H1 (cell line): Measurements from ENCODE around the gene PCBP2. TPM values are rescaled to one million over a fixed set of nuclear protein-coding genes. Genes with fewer than 3 reads are reported as not detected.

Source experiments
- CTCF ChIA-PET: fragments of 300-600 bp; sonication (Branson Sonifier 250); formaldehyde crosslinking; loops from one replicate; lab custom pipeline; 2021; ENCODE audit not compliant: partially characterized antibody; lab: Charles Lee
- POLR2A ChIA-PET: fragments of 300-600 bp; sonication (Branson Sonifier 250); formaldehyde crosslinking; loops from one replicate; lab custom pipeline; 2021; ENCODE audit warnings: inconsistent platforms; ENCODE audit not compliant: partially characterized antibody; lab: Charles Lee
- DNase-seq, 2 experiments: peaks; one replicate each; pipeline versions ENCODE4 v3.0.0 to v3.0.0-alpha.2; 2010 to 2022; ENCODE audit warnings: low spot score in 2 of 2, low read depth in 1 of 2, mixed read lengths in 1 of 2
- FAIRE-seq: peaks from 2 replicates; lab custom pipeline; 2011; peaks lifted over from hg19 to GRCh38; lab: Jason Lieb, UNC
- H2AFZ ChIP-seq: 2 replicates; pipeline ENCODE4 v1.8.1; 2012; ENCODE audit warnings: low read length, inconsistent platforms
- H2AK5ac ChIP-seq: 2 replicates; pipeline ENCODE4 v1.6.1; 2013; ENCODE audit warnings: low read depth, low read length
- H2BK120ac ChIP-seq: replicated peaks from 2 replicates; pipeline ENCODE3; 2013; ENCODE audit warnings: low read depth, low read length, inconsistent platforms
- H2BK12ac ChIP-seq: 2 replicates; pipeline ENCODE4 v1.6.1; 2013; ENCODE audit warnings: low read depth, low read length
- H2BK15ac ChIP-seq: 2 replicates; pipeline ENCODE4 v1.6.1; 2013; ENCODE audit warnings: low read length
- H2BK20ac ChIP-seq: 2 replicates; pipeline ENCODE4 v1.6.1; 2013; ENCODE audit warnings: low read length
- H2BK5ac ChIP-seq: 2 replicates; pipeline ENCODE4 v1.6.1; 2013; ENCODE audit warnings: low read depth, low read length
- H3K14ac ChIP-seq: 2 replicates; pipeline ENCODE4 v1.6.1; 2013; ENCODE audit warnings: inconsistent platforms; ENCODE audit not compliant: insufficient read length
- H3K18ac ChIP-seq: 2 replicates; pipeline ENCODE4 v1.6.1; 2013; ENCODE audit warnings: low read length; ENCODE audit errors: extremely low read depth
- H3K23ac ChIP-seq: 2 replicates; pipeline ENCODE4 v1.6.1; 2013; ENCODE audit warnings: inconsistent platforms; ENCODE audit not compliant: insufficient read length
- H3K23me2 ChIP-seq: 2 replicates; pipeline ENCODE4 v1.6.1; 2013; ENCODE audit warnings: low read depth, low read length
- H3K27ac ChIP-seq: 2 replicates; pipeline ENCODE4 v1.6.1; 2011; ENCODE audit warnings: low read depth, low read length, inconsistent platforms
- H3K27me3 ChIP-seq, 4 experiments: replicated peaks in 1 of 4; 1 replicate in 1 of 4; 2 replicates in 3 of 4; pipeline versions ENCODE4 v1.6.1 to v1.8.1; 2011 to 2013; ENCODE audit warnings: low read length in 3 of 4, mild to moderate bottlenecking in 3 of 4, inconsistent platforms in 2 of 4, mixed read lengths in 2 of 4, moderate library complexity in 1 of 4; ENCODE audit not compliant: control insufficient read depth in 3 of 4, insufficient read depth in 3 of 4; ENCODE audit errors: extremely low read depth in 1 of 4
- H3K36me3 ChIP-seq, 4 experiments: 2 replicates each; pipeline versions ENCODE4 v1.6.1 to v1.8.1; 2011 to 2013; ENCODE audit warnings: mild to moderate bottlenecking in 4 of 4, low read length in 3 of 4, moderate library complexity in 2 of 4, control low read depth in 1 of 4, inconsistent platforms in 1 of 4; ENCODE audit not compliant: insufficient read depth in 4 of 4, control insufficient read depth in 2 of 4
- H3K4ac ChIP-seq: replicated peaks from 2 replicates; pipeline ENCODE3; 2013; ENCODE audit warnings: low read length, low read depth, mixed read lengths, inconsistent platforms; ENCODE audit not compliant: insufficient read length
- H3K4me1 ChIP-seq, 4 experiments: replicated peaks in 1 of 4; 1 replicate in 1 of 4; 2 replicates in 3 of 4; pipeline versions ENCODE4 v1.6.1 to v1.8.1; 2011 to 2013; ENCODE audit warnings: low read length in 3 of 4, inconsistent platforms in 2 of 4, mixed read lengths in 1 of 4; ENCODE audit not compliant: insufficient read depth in 4 of 4, control insufficient read depth in 3 of 4
- H3K4me2 ChIP-seq, 2 experiments: 2 replicates each; pipeline versions ENCODE4 v1.6.1 to v1.8.1; 2011 to 2013; ENCODE audit warnings: low read depth in 2 of 2, low read length in 2 of 2, control low read depth in 1 of 2, inconsistent platforms in 1 of 2, mild to moderate bottlenecking in 1 of 2; ENCODE audit not compliant: insufficient read depth in 1 of 2
- H3K4me3 ChIP-seq, 4 experiments: fragments of 200-600, 300-600 bp in 1 of 4; sonication (generic), shearing (Covaris generic), sonication (Bioruptor Twin) in 1 of 4; 2 replicates each; pipeline versions ENCODE4 v1.5.1 to v1.8.1; 2011 to 2016; ENCODE audit warnings: low read length in 4 of 4, low read depth in 3 of 4, control low read depth in 2 of 4, inconsistent platforms in 2 of 4, mild to moderate bottlenecking in 2 of 4, mixed read lengths in 1 of 4, moderate library complexity in 1 of 4; ENCODE audit not compliant: insufficient read depth in 2 of 4; ENCODE audit errors: extremely low read depth in 1 of 4
- H3K56ac ChIP-seq: replicated peaks from 2 replicates; pipeline ENCODE3; 2013; ENCODE audit warnings: low read depth, mild to moderate bottlenecking, mixed read lengths, low read length, inconsistent platforms; ENCODE audit not compliant: insufficient read length
- H3K79me1 ChIP-seq: 2 replicates; pipeline ENCODE4 v1.6.1; 2013; ENCODE audit warnings: low read depth, low read length, control low read depth
- H3K79me2 ChIP-seq, 2 experiments: 2 replicates each; pipeline versions ENCODE4 v1.6.1 to v1.8.1; 2012 to 2013; ENCODE audit warnings: low read length in 2 of 2, mild to moderate bottlenecking in 2 of 2, inconsistent platforms in 1 of 2; ENCODE audit not compliant: insufficient read depth in 2 of 2, control insufficient read depth in 1 of 2
- H3K9ac ChIP-seq, 4 experiments: replicated peaks in 1 of 4; 1 replicate in 1 of 4; 2 replicates in 3 of 4; pipeline versions ENCODE4 v1.6.1 to v1.8.1; 2011 to 2013; ENCODE audit warnings: low read depth in 3 of 4, low read length in 3 of 4, control low read depth in 2 of 4, mild to moderate bottlenecking in 2 of 4, moderate library complexity in 2 of 4, inconsistent platforms in 1 of 4; ENCODE audit errors: extremely low read depth in 1 of 4
- H3K9me3 ChIP-seq, 2 experiments: 2 replicates each; pipeline versions ENCODE4 v1.6.1 to v1.8.1; 2012 to 2013; ENCODE audit warnings: mild to moderate bottlenecking in 2 of 2, moderate library complexity in 2 of 2, control low read depth in 1 of 2, inconsistent platforms in 1 of 2, low read depth in 1 of 2, low read length in 1 of 2, mixed read lengths in 1 of 2; ENCODE audit not compliant: insufficient read depth in 2 of 2
- H4K20me1 ChIP-seq, 2 experiments: replicated peaks in 1 of 2; 2 replicates each; pipeline versions ENCODE3 to v1.8.1; 2011 to 2013; ENCODE audit warnings: inconsistent platforms in 2 of 2, low read length in 2 of 2, mild to moderate bottlenecking in 1 of 2; ENCODE audit not compliant: insufficient read depth in 2 of 2, control insufficient read depth in 1 of 2
- H4K5ac ChIP-seq: 2 replicates; pipeline ENCODE4 v1.6.1; 2013; ENCODE audit warnings: low read length, low read depth, mixed read lengths, inconsistent platforms; ENCODE audit not compliant: insufficient read length
- H4K8ac ChIP-seq: 2 replicates; pipeline ENCODE4 v1.8.0; 2013; ENCODE audit warnings: mild to moderate bottlenecking, moderate library complexity, low read length, inconsistent platforms; ENCODE audit not compliant: insufficient read depth; ENCODE audit errors: extremely low read depth
- H4K91ac ChIP-seq: replicated peaks from 2 replicates; pipeline ENCODE3; 2013; ENCODE audit warnings: low read length, mixed read lengths, inconsistent platforms; ENCODE audit not compliant: insufficient read length
- CTCF ChIP-seq, 3 experiments: IDR thresholded peaks; 1 replicate in 2 of 3; 2 replicates in 1 of 3; pipeline versions ENCODE4 v1.5.1 to v1.6.1; 2011; ENCODE audit warnings: low read length in 3 of 3, mild to moderate bottlenecking in 3 of 3, inconsistent platforms in 2 of 3, low read depth in 1 of 3, moderate library complexity in 1 of 3; ENCODE audit not compliant: insufficient read depth in 1 of 3; ENCODE audit errors: control extremely low read depth in 1 of 3
- WGBS, 2 experiments: shearing (Covaris generic) in 1 of 2; methylation state at CpG; one replicate each; pipeline versions ENCODE4 v1.1.6 to v1.1.7; 2013 to 2015; ENCODE audit warnings: low lambda C conversion rate in 2 of 2, mixed read lengths in 2 of 2, inconsistent platforms in 1 of 2, low coverage in 1 of 2, missing lambda C conversion rate in 1 of 2; ENCODE audit not compliant: insufficient replicate concordance in 2 of 2, insufficient coverage in 1 of 2, insufficient read length in 1 of 2; ENCODE audit errors: extremely low coverage in 1 of 2, missing lambda C conversion rate in 1 of 2; 5-methylcytosine and 5-hydroxymethylcytosine counted together
- polyA plus RNA-seq, 7 experiments: library from polyadenylated mRNA; depleted of rRNA in 3 of 7; stranded (reverse) in 5 of 7; unstranded in 2 of 7; fragments of >200 nt in 5 of 7; fragments of 200-250 nt in 2 of 7; gene quantifications; 1 replicate in 5 of 7; 2 replicates in 1 of 7; 4 replicates in 1 of 7; pipeline versions ENCODE4 v1.2.1 to v1.2.3, GENCODE V29; 2011 to 2013; ENCODE audit warnings: missing spikeins in 2 of 7, mixed read lengths in 2 of 7
- total RNA-seq: library from RNA; stranded (reverse); fragmentation: NEBNext Ultra II Directional; extraction: Animal tissue kit (Norgen Biotek cat#: 25700); gene quantifications from 2 replicates; pipeline ENCODE4 v1.2.1, GENCODE V29; 2021

The PCBP2 gene
- total and polyA plus RNA-seq, 2 of the 8 experiments (the other 6 are each of a cell fraction or from before 2014, with no cell fraction given): 470 to 1,123 TPM

GRCh38 chr12:53505086-53505485 lies 53.2 kb downstream of the PCBP2 start:
- Histone ChIP-seq H2BK12ac (no peak overlapping the region), H4K8ac (no peak overlapping the region), H3K4ac (no peak overlapping the region), H3K79me1 (peaks cover 8% of the 10 kb centered on the region), H3K9ac (no peak overlapping the region), H4K91ac (no peak overlapping the region), H2BK5ac (no peak overlapping the region), H4K5ac (no peak overlapping the region), H3K36me3 (peaks cover 9 to 23% (median 14%) of the 10 kb centered on the region in 4 experiments; a peak in 7 of 8 replicates), H2BK20ac (no peak overlapping the region), H3K27ac (no peak overlapping the region), H2AK5ac (no peak overlapping the region), H2AFZ (no peak overlapping the region), H2BK120ac (no peak overlapping the region), H3K9me3 (no peaks in the 10 kb centered on the region), H3K27me3 (no peaks in the 10 kb centered on the region), H2BK15ac (no peak overlapping the region), H3K56ac (no peak overlapping the region), H3K4me3 (no peak overlapping the region), H3K4me2 (no peak overlapping the region), H3K79me2 (peaks cover 0 to 12% of the 10 kb centered on the region in 2 experiments; a peak in 2 of 4 replicates), H3K23me2 (peaks cover 9% of the 10 kb centered on the region), H3K18ac (no peak overlapping the region), H3K23ac (no peak overlapping the region), H3K14ac (no peak overlapping the region), H4K20me1 (peaks cover 0 to 4% of the 10 kb centered on the region in 2 experiments)
- CTCF ChIA-PET: interaction anchor here (0.7 to 3.9 kb wide), 6 partner anchors 12 to 184 kb away, joined by 3 to 20 read pairs (median 7); partner anchors contain the start of gene AAAS
- POLR2A ChIA-PET: interaction anchor here (0.7 to 67.0 kb wide), 3 partner anchors 11 to 143 kb away, joined by 3 to 3397 read pairs (median 10); partner anchors contain the start of genes PCBP2 and PRR13
- DNase-seq (no peak), FAIRE-seq (no peak)
- WGBS, 2 experiments: 93% methylated on average over 10 of the region's 10 CpGs; no CpG with 5 or more reads in 1 of the 2 experiments
- no peak for TF ChIP-seq CTCF (IDR thresholded peaks at IDR 0.05; ENCODE audit: control extremely low read depth in 1 of 3, insufficient read depth in 1 of 3, low read depth in 1 of 3, low read length in 3 of 3)
- TF ChIP-seq, all 59 proteins: peak for 0
- peaks cover 0 to 10% (median 8%) of the 10 kb centered on the region in 4 experiments; a peak in 6 of 7 replicates for H3K4me1 ChIP-seq
